HEK293 (cell line): ENCODE data around the gene PDE4A.
A peak's percentile ranks its signal among the peaks of the same experiment; 100 is the strongest.

Experiments used
- BCL6B ChIP-seq: fragments of 450-650 bp; formaldehyde crosslinking; IDR thresholded peaks from 2 replicates; pipeline ENCODE4 v1.5.1; 2017; ENCODE audit warnings: missing biosample characterization, missing genetic modification characterization
- HOXA7 ChIP-seq: sonication (generic); formaldehyde crosslinking; IDR thresholded peaks from 2 replicates; pipeline ENCODE4 v1.8.1; 2022; ENCODE audit warnings: missing genetic modification reagents, borderline replicate concordance
- IKZF3 ChIP-seq: fragments of 450-650 bp; IDR thresholded peaks from 2 replicates; pipeline ENCODE4 v1.5.0; 2018; ENCODE audit warnings: missing biosample characterization, mild to moderate bottlenecking, missing genetic modification characterization, moderate library complexity
- PRDM2 ChIP-seq: fragments of 450-650 bp; formaldehyde crosslinking; IDR thresholded peaks from 2 replicates; pipeline ENCODE4 v1.5.1; 2016; ENCODE audit warnings: missing biosample characterization, missing genetic modification characterization, borderline replicate concordance
- TRIM28 ChIP-seq: IDR thresholded peaks from 2 replicates; pipeline ENCODE4 v1.6.1; 2011; ENCODE audit warnings: low read length, control low read depth, borderline replicate concordance
- ZBTB26 ChIP-seq: fragments of 450-650 bp; formaldehyde crosslinking; optimal IDR thresholded peaks from 2 replicates; pipeline ENCODE3; 2016; ENCODE audit warnings: missing biosample characterization, mild to moderate bottlenecking, missing genetic modification characterization
- ZEB2 ChIP-seq: fragments of 450-650 bp; formaldehyde crosslinking; IDR thresholded peaks from 2 replicates; pipeline ENCODE4 v1.5.1; 2016; ENCODE audit warnings: missing biosample characterization, missing genetic modification characterization
- ZFP41 ChIP-seq: fragments of 450-650 bp; formaldehyde crosslinking; IDR thresholded peaks from 2 replicates; pipeline ENCODE4 v1.5.1; 2016; ENCODE audit warnings: missing biosample characterization, missing genetic modification characterization, borderline replicate concordance
- ZNF148 ChIP-seq: fragments of 450-650 bp; formaldehyde crosslinking; IDR thresholded peaks from 2 replicates; pipeline ENCODE4 v1.5.0; 2017; ENCODE audit warnings: missing biosample characterization, missing genetic modification characterization, borderline replicate concordance
- ZNF157 ChIP-seq: fragments of 450-650 bp; formaldehyde crosslinking; IDR thresholded peaks from 2 replicates; pipeline ENCODE4 v1.5.1; 2016; ENCODE audit warnings: missing biosample characterization, missing genetic modification characterization
- ZNF169 ChIP-seq: fragments of 450-650 bp; formaldehyde crosslinking; IDR thresholded peaks from 2 replicates; pipeline ENCODE4 v1.5.1; 2016; ENCODE audit warnings: missing biosample characterization, missing genetic modification characterization
- ZNF211 ChIP-seq: fragments of 450-650 bp; formaldehyde crosslinking; IDR thresholded peaks from 2 replicates; pipeline ENCODE4 v1.5.1; 2016; ENCODE audit warnings: low read depth, missing biosample characterization, missing genetic modification characterization
- ZNF214 ChIP-seq: fragments of 450-650 bp; formaldehyde crosslinking; IDR thresholded peaks from 2 replicates; pipeline ENCODE4 v1.5.1; 2017; ENCODE audit warnings: missing biosample characterization, mild to moderate bottlenecking, missing genetic modification characterization, borderline replicate concordance
- ZNF248 ChIP-seq: fragments of 450-650 bp; formaldehyde crosslinking; IDR thresholded peaks from 2 replicates; pipeline ENCODE4 v1.5.1; 2017; ENCODE audit warnings: missing biosample characterization, missing genetic modification characterization
- ZNF404 ChIP-seq: fragments of 450-650 bp; formaldehyde crosslinking; IDR thresholded peaks from 2 replicates; pipeline ENCODE4 v1.5.1; 2017; ENCODE audit warnings: missing biosample characterization, missing genetic modification characterization
- ZNF571 ChIP-seq: fragments of 450-650 bp; formaldehyde crosslinking; IDR thresholded peaks from 2 replicates; pipeline ENCODE4 v1.5.0; 2017; ENCODE audit warnings: missing biosample characterization, missing genetic modification characterization
- ZNF664 ChIP-seq: fragments of 450-650 bp; formaldehyde crosslinking; IDR thresholded peaks from 2 replicates; pipeline ENCODE4 v1.5.1; 2016; ENCODE audit warnings: missing biosample characterization, missing genetic modification characterization
- ZNF747 ChIP-seq: fragments of 450-650 bp; formaldehyde crosslinking; IDR thresholded peaks from 2 replicates; pipeline ENCODE4 v1.5.1; 2016; ENCODE audit warnings: missing biosample characterization, missing genetic modification characterization
- ZXDB ChIP-seq: fragments of 450-650 bp; formaldehyde crosslinking; IDR thresholded peaks from 2 replicates; pipeline ENCODE4 v1.5.1; 2016; ENCODE audit warnings: missing biosample characterization, missing genetic modification characterization
- TF ChIP-seq, protein P1 (sequence below): fragments of 450-650 bp; formaldehyde crosslinking; IDR thresholded peaks from 2 replicates; pipeline ENCODE4 v1.5.1; 2016; ENCODE audit warnings: missing biosample characterization, missing genetic modification characterization, low read depth
- TF ChIP-seq, protein P2 (sequence below): fragments of 450-650 bp; formaldehyde crosslinking; IDR thresholded peaks from 2 replicates; pipeline ENCODE4 v1.5.1; 2016; ENCODE audit warnings: missing biosample characterization, missing genetic modification characterization
- TF ChIP-seq, protein P3 (sequence below): sonication (generic); formaldehyde crosslinking; IDR thresholded peaks from 2 replicates; pipeline ENCODE4 v1.8.1; 2022; ENCODE audit warnings: mild to moderate bottlenecking, moderate library complexity, missing genetic modification reagents

Gene PDE4A

DNA sequence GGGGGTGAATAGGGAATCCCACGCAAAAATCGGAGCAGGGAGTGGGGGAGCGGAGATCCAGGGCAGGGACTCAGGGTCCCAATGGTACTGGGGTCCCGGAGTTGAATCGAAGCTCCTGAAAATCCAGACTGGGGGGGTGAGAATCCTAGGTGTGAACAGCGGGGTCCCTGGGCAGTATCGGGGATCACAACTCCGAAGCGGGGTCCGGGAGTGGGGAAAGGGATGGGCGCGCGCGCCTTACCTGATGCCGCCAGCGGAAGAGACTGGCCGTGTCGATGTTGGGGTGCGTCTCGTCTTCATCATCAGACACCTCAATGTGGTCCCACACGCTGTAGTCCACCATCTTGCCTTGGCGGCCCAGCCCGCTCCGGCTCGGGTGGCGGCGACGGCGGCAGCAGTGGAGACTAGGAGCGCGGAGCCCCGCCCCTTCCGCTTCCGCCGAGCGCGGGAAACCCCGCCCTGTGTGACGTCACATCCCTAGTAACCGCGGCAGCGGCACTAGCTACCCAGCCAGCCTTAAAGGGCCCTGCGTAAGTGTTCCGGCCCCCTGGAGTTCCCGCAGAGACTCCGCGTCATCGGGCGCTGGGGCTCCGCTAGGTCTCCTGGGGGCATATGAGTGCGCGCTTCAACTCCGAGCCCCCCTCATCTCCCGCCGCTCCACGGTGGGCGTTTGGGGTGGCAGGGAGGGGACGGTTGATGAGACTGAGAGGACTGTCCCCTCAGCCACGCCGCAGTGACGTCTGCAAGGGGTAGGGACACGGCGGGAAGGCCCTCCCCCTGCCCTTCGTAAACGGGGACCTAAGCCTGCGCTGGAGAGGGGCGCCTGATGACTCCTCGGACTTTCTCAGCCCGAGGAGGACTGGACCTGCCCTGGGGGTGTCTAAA lies 17.0 kb upstream of the PDE4A start, which contains the start of gene CDC37 (continued):
- TF ChIP-seq BCL6B, result no peak
- TF ChIP-seq ZXDB (tag by site-specific recombination), result no peak; the same call in 1 of the 2 replicates
- no peak for TF ChIP-seq ZNF169 (tag by site-specific recombination)
- TF ChIP-seq, protein P1, sequence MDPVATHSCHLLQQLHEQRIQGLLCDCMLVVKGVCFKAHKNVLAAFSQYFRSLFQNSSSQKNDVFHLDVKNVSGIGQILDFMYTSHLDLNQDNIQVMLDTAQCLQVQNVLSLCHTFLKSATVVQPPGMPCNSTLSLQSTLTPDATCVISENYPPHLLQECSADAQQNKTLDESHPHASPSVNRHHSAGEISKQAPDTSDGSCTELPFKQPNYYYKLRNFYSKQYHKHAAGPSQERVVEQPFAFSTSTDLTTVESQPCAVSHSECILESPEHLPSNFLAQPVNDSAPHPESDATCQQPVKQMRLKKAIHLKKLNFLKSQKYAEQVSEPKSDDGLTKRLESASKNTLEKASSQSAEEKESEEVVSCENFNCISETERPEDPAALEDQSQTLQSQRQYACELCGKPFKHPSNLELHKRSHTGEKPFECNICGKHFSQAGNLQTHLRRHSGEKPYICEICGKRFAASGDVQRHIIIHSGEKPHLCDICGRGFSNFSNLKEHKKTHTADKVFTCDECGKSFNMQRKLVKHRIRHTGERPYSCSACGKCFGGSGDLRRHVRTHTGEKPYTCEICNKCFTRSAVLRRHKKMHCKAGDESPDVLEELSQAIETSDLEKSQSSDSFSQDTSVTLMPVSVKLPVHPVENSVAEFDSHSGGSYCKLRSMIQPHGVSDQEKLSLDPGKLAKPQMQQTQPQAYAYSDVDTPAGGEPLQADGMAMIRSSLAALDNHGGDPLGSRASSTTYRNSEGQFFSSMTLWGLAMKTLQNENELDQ (tag by site-specific recombination), result no peak
- TF ChIP-seq TRIM28, result no peak
- no peak for TF ChIP-seq ZBTB26
- TF ChIP-seq, protein P2, sequence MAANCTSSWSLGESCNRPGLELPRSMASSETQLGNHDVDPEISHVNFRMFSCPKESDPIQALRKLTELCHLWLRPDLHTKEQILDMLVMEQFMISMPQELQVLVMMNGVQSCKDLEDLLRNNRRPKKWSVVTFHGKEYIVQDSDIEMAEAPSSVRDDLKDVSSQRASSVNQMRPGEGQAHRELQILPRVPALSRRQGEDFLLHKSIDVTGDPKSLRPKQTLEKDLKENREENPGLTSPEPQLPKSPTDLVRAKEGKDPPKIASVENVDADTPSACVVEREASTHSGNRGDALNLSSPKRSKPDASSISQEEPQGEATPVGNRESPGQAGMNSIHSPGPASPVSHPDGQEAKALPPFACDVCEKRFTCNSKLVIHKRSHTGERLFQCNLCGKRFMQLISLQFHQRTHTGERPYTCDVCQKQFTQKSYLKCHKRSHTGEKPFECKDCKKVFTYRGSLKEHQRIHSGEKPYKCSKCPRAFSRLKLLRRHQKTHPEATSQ, result no peak
- no peak for TF ChIP-seq ZNF404 (tag by site-specific recombination)
- no peak for TF ChIP-seq ZNF157 (tag by site-specific recombination)
- no peak for TF ChIP-seq HOXA7 (CRISPR knock-in tag)
- 0 out of 2 replicates have a peak, but pooled peaks have one; percentile 14 for TF ChIP-seq ZEB2
- TF ChIP-seq ZFP41 (tag by site-specific recombination), result no peak
- TF ChIP-seq ZNF248, result no peak
- TF ChIP-seq ZNF747, result no peak
- TF ChIP-seq ZNF664 (tag by site-specific recombination), result no peak
- TF ChIP-seq ZNF214 (tag by site-specific recombination), result no peak
- no peak for TF ChIP-seq ZNF571 (tag by site-specific recombination)
- no peak for TF ChIP-seq ZNF211 (tag by site-specific recombination)
- no peak for TF ChIP-seq IKZF3 (tag by site-specific recombination)
- TF ChIP-seq, protein P3, sequence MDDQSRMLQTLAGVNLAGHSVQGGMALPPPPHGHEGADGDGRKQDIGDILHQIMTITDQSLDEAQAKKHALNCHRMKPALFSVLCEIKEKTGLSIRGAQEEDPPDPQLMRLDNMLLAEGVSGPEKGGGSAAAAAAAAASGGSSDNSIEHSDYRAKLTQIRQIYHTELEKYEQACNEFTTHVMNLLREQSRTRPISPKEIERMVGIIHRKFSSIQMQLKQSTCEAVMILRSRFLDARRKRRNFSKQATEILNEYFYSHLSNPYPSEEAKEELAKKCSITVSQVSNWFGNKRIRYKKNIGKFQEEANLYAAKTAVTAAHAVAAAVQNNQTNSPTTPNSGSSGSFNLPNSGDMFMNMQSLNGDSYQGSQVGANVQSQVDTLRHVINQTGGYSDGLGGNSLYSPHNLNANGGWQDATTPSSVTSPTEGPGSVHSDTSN (CRISPR knock-in tag), result 0 out of 2 replicates have a peak, but pooled peaks have one; percentile 58
- TF ChIP-seq PRDM2, result no peak
- no peak; the same call in 1 of the 2 replicates for TF ChIP-seq ZNF148
